ENCODE measurements around the gene SLC12A2. TPM values are rescaled to one million over a fixed set of nuclear protein-coding genes. Genes with fewer than 3 reads are reported as not detected.

SLC12A2 gene
- total RNA-seq, 1 experiment from 2014 or later: 41.2 TPM

DNA sequence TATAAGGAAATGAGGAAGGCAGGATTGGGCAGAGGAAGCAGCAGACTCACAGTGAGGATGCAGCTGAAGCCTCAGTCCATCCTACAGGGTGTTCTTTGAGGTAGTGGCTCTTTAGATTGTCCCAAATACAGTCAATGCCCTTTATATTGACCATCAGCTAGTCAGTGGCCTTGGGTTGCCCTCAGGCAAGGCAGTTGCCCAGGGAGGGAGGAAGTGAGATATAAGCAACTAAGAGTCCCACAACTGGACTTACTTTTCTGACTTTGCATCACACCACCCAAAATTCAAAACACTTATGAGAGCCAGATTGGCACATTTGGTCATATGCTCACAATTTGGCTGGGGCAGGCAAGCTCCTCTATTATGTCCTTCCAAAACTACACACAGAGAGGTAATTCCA is 9.4 kb upstream of the SLC12A2 start (continued):
- TF ChIP-seq SP1 (IDR thresholded peaks at IDR 0.05; ENCODE audit: low read depth): no peak
- TF ChIP-seq, protein P1, sequence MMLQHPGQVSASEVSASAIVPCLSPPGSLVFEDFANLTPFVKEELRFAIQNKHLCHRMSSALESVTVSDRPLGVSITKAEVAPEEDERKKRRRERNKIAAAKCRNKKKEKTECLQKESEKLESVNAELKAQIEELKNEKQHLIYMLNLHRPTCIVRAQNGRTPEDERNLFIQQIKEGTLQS (IDR thresholded peaks at IDR 0.05): no peak

DNA sequence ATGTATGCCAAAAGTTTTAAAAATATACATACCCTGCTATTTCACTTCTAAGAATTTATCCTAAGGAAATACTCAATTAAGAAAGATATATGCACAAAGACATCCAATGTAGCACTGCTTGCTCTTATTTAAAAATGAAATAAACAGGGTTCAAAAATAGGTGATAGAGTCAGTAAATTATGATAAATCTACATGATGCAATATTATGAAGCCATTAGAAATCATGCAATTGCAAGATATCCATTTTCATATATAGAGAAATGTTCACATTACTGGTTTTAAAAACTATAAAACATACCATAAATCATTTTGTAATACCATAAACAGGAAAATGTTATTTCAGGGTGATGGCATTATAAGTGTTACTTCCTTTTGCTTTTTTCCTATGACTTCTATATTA is 8.6 kb upstream of the SLC12A2 start:
- Histone ChIP-seq H3K27ac (ENCODE audit: low read depth, low read length) (no peak overlapping the region), H3K36me3 (ENCODE audit: control insufficient read depth in 1 of 2, insufficient read depth in 2 of 2, low read length in 2 of 2) (no peaks in the 10 kb centered on the region), H3K9ac (ENCODE audit: low read length) (no peak overlapping the region), H3K4me2 (ENCODE audit: low read length) (no peak overlapping the region), H3K4me3 (replicated peaks in 1 of 2; ENCODE audit: low read depth in 1 of 2, low read length in 2 of 2) (no peak overlapping the region), H3K27me3 (ENCODE audit: insufficient read depth, low read length) (no peaks in the 10 kb centered on the region), H2AFZ (ENCODE audit: low read depth, low read length, poor library complexity, severe bottlenecking) (no peak overlapping the region), H3K9me2 (ENCODE audit: insufficient read depth) (no peaks in the 10 kb centered on the region), H3K4me1 (ENCODE audit: control insufficient read depth in 1 of 2, insufficient read depth in 2 of 2, low read length in 2 of 2) (no peaks in the 10 kb centered on the region), H4K20me1 (ENCODE audit: insufficient read depth) (no peaks in the 10 kb centered on the region), H3K79me2 (ENCODE audit: insufficient read depth, low read length) (peaks cover 42% of the 10 kb centered on the region), H3K9me3 (ENCODE audit: control insufficient read depth in 1 of 2, insufficient read depth in 1 of 2, low read depth in 1 of 2, low read length in 2 of 2) (no peaks in the 10 kb centered on the region)
- BruUV-seq (replicated peaks): no TSS peak
- DNase-seq (ENCODE audit: low read depth, low spot score) (no peak), ATAC-seq (no peak)
- CTCF ChIA-PET: no interaction called here
- RAD21 ChIA-PET (ENCODE audit: low non-redundant PET in 1 of 2, low total read pairs in 2 of 2, uncharacterized antibody in 2 of 2, unreplicated experiment in 2 of 2): no interaction called here
- intact Hi-C loops (cut with micrococcal nuclease): no loop called here
- TF ChIP-seq FOSL1 (IDR thresholded peaks at IDR 0.05; ENCODE audit: low read depth): no peak
- no peak for TF ChIP-seq CBX3 (IDR thresholded peaks at IDR 0.05; ENCODE audit: low read depth)
- TF ChIP-seq, protein P2, sequence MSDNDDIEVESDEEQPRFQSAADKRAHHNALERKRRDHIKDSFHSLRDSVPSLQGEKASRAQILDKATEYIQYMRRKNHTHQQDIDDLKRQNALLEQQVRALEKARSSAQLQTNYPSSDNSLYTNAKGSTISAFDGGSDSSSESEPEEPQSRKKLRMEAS (IDR thresholded peaks at IDR 0.05): no peak
- no peak for TF ChIP-seq ZFX (IDR thresholded peaks at IDR 0.05)
- TF ChIP-seq RAD21 (IDR thresholded peaks at IDR 0.05; ENCODE audit: low read depth): no peak
- TF ChIP-seq, protein P3, sequence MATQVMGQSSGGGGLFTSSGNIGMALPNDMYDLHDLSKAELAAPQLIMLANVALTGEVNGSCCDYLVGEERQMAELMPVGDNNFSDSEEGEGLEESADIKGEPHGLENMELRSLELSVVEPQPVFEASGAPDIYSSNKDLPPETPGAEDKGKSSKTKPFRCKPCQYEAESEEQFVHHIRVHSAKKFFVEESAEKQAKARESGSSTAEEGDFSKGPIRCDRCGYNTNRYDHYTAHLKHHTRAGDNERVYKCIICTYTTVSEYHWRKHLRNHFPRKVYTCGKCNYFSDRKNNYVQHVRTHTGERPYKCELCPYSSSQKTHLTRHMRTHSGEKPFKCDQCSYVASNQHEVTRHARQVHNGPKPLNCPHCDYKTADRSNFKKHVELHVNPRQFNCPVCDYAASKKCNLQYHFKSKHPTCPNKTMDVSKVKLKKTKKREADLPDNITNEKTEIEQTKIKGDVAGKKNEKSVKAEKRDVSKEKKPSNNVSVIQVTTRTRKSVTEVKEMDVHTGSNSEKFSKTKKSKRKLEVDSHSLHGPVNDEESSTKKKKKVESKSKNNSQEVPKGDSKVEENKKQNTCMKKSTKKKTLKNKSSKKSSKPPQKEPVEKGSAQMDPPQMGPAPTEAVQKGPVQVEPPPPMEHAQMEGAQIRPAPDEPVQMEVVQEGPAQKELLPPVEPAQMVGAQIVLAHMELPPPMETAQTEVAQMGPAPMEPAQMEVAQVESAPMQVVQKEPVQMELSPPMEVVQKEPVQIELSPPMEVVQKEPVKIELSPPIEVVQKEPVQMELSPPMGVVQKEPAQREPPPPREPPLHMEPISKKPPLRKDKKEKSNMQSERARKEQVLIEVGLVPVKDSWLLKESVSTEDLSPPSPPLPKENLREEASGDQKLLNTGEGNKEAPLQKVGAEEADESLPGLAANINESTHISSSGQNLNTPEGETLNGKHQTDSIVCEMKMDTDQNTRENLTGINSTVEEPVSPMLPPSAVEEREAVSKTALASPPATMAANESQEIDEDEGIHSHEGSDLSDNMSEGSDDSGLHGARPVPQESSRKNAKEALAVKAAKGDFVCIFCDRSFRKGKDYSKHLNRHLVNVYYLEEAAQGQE (IDR thresholded peaks at IDR 0.05; ENCODE audit: low read depth): no peak
- TF ChIP-seq EZH2 (IDR thresholded peaks at IDR 0.05): no peak
- TF ChIP-seq SIN3A (IDR thresholded peaks at IDR 0.05; ENCODE audit: low read depth): no peak
- POLR2A ChIA-PET: no interaction called here

Data from HCT116 (cell line).